HG02884 (cell line): ENCODE data around the gene FUZ.
A peak's percentile ranks its signal among the peaks of the same experiment; 100 is the strongest.
"Not testable (repeated sequence)": the region's sequence is repeated elsewhere in the genome, so short reads cannot be mapped to it uniquely, and the experiment has no call there.

Experiments used
- ATAC-seq: cut with Tn5 transposase; IDR thresholded peaks from one replicate; pipeline ENCODE4 v1.9.1; 2021; ENCODE audit warnings: mild to moderate bottlenecking, moderate library complexity; ENCODE audit not compliant: unreplicated experiment

The FUZ gene

GRCh38 chr19:49833599-49833998 is 20.5 kb upstream of the FUZ start:
- ATAC-seq = no peak

- ATAC-seq = no peak
Measured at GRCh38 chr19:49832556-49832955, 19.5 kb upstream of the FUZ start.

DNA sequence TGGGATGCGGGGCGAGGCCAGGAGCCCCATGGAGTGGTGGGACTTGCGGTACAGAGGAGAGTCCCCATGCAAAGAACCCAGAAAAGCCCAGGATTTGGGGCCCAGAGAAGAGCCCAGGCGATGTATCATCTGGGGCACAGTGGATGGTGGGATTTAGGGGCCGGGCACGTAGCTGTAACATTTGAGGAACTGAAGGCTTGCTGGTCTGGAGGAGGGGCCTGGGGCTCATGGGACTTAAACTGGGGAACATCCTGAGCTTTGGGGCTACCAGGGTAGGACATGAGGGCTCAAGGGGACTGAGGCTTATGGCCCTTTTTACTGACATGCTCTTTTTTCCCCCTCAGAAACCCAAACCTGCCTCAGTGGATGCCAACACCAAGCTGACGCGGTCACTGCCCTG is 18.5 kb upstream of the FUZ start:
- ATAC-seq = no peak

DNA sequence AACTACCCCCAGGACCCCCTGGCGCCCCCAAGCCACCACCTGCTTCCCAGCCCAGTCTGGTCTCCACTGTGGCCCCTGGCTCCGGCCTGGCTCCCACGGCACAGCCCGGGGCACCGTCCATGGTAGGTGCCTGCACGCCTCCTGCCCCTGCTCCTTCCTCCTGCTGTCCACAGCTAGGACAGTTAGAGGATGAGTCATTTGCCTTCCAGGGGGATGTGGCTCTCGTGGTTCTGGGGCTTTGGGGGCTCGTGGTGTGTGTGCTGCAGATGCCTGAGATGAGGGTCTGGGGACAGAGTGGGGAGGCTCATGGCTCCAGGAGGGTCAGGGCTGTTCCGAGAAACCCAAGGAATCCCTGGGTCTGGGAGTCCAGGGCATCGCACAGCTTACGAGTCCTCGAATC is 17.7 kb upstream of the FUZ start:
- no peak for ATAC-seq

DNA sequence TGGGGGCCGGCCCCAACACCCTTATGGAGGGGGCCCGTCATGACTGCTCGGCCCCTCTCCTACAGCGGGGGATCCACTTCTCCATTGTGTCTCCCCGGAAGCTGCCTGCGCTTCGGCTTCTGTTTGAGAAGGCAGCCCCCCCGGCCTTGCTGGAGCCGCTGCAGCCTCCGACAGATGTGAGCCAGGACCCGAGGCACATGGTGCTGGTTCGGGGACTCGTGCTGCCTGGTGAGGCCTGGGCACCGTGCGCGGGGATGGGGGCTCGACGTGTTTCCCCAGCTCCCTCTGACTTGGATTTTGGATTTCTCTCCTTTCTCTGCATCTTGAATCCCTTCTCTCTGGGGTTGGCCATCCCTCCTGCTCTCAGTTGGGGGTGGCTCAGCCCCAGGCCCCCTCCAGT is 16.6 kb upstream of the FUZ start:
- ATAC-seq = no peak

- ATAC-seq = no peak
Measured at GRCh38 chr19:49829200-49829599, 16.1 kb upstream of the FUZ start.

DNA sequence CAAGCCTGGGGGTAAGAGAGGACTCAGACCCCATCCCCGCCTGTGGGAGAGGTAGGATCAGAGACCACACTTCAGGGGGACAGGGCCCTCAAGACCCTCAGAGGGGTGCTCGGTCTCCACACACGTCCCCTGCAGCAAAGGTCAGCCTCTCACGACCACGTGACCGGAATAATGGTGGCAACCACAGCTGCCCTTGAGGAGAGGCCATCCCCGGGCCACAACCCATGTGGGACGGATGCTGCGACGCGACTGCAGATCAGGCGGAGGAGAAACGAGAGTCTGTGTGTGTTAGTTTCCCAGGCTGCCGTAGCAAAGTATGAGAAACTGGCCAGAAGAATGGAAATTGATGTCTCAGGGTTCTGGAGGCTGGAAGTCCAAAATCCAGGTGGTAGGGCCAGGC is 13.9 kb upstream of the FUZ start:
- no peak for ATAC-seq

GRCh38 chr19:49824662-49825061 is 11.6 kb upstream of the FUZ start:
- no peak for ATAC-seq

- ATAC-seq = no peak
Measured at GRCh38 chr19:49823472-49823871, 10.4 kb upstream of the FUZ start.

GRCh38 chr19:49820125-49820524 is 7.0 kb upstream of the FUZ start:
- ATAC-seq = no peak

DNA sequence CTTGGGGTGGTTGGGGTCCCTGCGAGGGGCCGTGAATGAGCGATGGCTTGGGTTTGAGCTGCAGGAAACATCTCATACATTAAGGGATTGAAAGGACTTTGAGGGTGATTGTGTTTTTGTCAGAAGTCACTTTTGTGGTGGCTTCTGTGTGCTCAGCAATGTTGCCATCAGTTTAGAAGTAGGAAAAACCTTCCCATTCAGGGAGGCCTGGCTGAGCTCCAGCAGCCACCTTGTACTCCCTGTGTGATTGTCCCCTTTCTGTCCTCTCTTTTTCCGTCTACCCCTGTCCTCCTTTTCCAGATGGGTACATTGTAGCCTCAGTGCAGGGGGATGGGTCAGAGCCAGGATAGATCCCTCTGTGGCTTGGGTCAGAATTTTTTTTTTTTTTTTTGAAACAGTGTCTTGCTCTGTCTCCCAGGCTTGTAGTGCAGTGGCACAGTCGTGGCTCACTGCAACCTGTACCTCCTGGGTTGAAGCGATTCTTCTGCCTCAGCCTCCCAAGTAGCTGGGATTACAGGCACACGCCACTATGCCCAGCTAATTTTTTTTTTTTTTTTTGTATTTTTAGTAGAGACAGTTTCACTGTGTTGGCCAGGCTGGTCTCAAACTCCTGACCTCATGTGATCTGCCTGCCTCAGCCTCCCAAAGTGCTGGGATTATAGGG is 6.5 kb upstream of the FUZ start:
- ATAC-seq = not testable (repeated sequence)

DNA sequence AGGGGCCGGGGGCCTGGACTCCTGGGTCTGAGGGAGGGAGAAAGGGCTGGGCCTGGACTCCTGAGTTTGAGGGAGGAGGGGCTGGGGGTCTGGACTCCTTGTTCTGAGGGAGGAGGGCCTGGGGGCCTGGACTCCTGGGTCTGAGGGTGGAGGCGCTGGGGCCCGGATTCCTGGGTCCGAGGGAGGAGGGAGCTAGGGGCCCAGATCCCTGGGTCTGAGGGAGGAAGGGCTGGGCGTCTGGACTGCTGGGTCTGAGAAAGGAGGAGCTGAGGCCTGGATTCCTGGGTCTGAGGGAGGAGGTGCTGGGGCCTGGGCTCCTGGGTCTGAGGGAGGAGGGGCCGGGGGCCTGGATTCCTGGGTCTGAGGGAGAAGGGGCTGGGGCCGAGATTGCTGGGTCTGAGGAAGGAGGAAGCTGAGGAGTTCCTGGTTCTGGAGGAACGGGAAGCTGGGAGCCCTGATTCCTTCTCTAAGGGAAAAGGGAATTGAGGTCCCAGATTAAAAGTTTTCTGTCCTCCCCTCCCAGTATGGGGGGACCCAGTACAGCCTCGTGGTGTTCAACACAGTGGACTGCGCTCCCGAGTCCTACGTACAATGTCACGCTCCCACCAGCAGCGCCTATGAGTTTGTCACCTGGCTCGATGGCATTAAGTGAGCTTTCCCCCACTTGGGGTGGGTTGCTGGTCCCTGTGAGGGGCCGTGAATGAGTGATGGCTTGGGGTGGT is 5.7 kb upstream of the FUZ start:
- no peak for ATAC-seq

GRCh38 chr19:49817964-49818648 is 5.0 kb upstream of the FUZ start, which contains the start of gene MED25:
TSS of gene MED25 (plus strand) at chr19:49818289. CDS start at chr19:49818342, 53 bp downstream.
- peak; percentile 49 for ATAC-seq

DNA sequence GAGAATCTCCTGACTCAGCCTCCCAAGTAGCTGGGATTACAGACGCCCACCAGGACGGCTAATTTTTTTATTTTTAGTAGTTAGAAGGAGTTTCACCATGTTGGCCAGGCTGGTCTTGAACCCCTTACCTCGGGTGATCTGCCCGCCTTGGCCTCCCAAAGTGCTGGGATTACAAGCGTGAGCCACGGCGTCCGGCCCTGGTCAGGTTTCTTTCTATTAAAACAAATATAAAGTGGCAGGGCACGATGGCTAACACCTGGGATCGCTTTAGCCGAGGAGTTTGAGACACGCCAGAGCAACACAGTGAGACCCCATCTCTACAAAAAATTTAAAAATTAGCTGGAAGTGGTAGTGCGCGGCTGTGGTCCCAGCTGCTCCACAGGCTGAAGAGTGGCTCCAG is 3.5 kb upstream of the FUZ start:
- no peak for ATAC-seq

GRCh38 chr19:49814010-49814409 is 918 bp upstream of the FUZ start:
- no peak for ATAC-seq

DNA sequence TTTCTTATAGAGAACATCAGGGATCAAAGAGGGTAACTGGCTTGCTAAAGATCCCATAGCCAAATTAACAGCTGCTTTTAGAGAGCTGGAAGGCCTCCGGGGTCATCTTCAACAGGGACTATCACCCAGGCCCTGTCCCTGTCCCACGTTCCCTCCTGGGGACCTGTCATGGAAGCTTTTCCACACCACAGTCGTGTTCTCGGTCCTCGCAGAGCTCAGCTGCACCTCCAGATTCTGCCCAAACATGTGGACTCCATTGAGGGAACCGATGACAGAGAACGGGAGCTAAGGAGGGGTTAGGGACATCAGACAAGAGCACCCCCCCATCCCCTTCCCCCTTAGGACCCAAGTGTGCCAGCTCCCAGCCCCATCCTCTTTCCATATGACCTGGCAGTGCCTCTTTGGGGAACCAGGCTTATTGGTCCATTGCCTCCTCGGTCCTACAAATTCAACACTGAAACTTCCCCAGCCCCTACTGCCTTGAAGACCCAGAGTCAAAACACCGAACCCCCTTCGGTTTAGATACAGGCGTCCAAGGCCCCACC is 568 bp downstream of the FUZ start:
- ATAC-seq = no peak

GRCh38 chr19:49811328-49811727 is 1.8 kb downstream of the FUZ start:
- ATAC-seq = no peak

DNA sequence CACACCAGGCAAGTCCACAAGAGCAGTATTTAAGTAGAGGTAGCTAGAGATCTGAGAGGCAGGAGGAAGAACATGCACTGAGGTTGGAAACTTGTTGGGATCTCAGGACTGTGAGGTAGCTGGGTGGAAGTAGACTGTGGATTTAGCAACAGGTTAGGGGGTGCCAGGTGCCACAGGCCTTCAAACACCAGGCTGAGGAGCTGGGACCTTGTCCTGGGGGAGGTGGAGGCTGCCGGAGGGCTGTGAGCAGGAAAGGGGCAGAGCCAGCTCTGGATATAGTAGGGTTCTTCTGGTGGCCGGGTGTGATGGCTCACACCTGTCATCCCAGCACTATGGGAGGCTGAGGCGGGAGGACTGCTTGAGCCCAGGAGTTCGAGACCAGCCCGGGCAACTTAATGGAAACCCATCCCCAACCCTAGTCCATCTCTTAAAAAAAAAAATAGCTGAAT is 3.1 kb downstream of the FUZ start:
- no peak for ATAC-seq

- no peak for ATAC-seq
Measured at GRCh38 chr19:49809160-49809940, 3.7 kb downstream of the FUZ start.

GRCh38 chr19:49808711-49809159 is 4.4 kb downstream of the FUZ start:
- ATAC-seq = no peak
